ENCODE data around the gene MAST4. TPM values are rescaled to one million over a fixed set of nuclear protein-coding genes. Genes with fewer than 3 reads are reported as not detected.

The MAST4 gene
- total and polyA plus RNA-seq, 2 of the 8 experiments (the other 6 are each of a cell fraction or from before 2014, with no cell fraction given): 1.5 to 2.6 TPM

DNA sequence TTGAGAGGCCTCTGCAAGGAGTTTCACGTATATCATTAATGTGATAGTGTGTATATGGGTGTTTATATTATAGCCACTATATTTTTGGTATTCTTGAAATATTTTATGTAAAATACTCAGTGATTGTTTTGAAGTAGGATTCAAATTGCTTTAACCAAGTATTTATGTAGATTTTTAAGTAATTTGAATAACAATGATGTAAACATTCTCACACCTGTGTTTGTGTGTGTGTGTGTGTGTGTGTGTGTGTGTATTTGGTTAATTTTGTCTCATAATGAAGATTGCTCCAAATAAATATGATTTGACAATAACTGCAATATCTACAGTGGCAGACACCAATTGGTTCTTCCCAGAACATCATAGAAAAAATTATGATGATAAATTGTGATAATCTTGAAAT, 307.0 kb downstream of the MAST4 start (continued):
- TF ChIP-seq GTF2F1 (IDR thresholded peaks at IDR 0.05; ENCODE audit: borderline replicate concordance, low read depth, low read length) (no peak), JUN (IDR thresholded peaks at IDR 0.05; ENCODE audit: low read depth, low read length) (no peak)
- TF ChIP-seq, protein P1, sequence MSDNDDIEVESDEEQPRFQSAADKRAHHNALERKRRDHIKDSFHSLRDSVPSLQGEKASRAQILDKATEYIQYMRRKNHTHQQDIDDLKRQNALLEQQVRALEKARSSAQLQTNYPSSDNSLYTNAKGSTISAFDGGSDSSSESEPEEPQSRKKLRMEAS (IDR thresholded peaks at IDR 0.05): no peak
- TF ChIP-seq, protein P2, sequence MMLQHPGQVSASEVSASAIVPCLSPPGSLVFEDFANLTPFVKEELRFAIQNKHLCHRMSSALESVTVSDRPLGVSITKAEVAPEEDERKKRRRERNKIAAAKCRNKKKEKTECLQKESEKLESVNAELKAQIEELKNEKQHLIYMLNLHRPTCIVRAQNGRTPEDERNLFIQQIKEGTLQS (IDR thresholded peaks at IDR 0.05; ENCODE audit: insufficient read depth, low read depth, low read length): no peak

All from H1 (cell line).